OCI-LY7 (cell line): ENCODE measurements around the gene MEOX1. TPM values are rescaled to one million over a fixed set of nuclear protein-coding genes. Genes with fewer than 3 reads are reported as not detected.

Experiments
- BruUV-seq: library from RNA; stranded (reverse); fragments of 400-500 nt; replicated peaks from 2 replicates; lab custom pipeline; 2021; lab: Mats Ljungman, UMichigan
- CTCF ChIA-PET: fragments of 300-600 bp; sonication (Branson Sonifier 250); formaldehyde crosslinking; loops from one replicate; lab custom pipeline; 2022; ENCODE audit warnings: antibody characterized with exemption; ENCODE audit not compliant: unreplicated experiment; lab: Charles Lee
- POLR2A ChIA-PET: fragments of 300-600 bp; sonication (Branson Sonifier 250); formaldehyde crosslinking; loops from one replicate; lab custom pipeline; 2022; ENCODE audit warnings: antibody characterized with exemption; lab: Charles Lee
- DNase-seq: peaks from one replicate; pipeline ENCODE4 v3.0.0-alpha.2; 2015; ENCODE audit warnings: low spot score
- H2AFZ ChIP-seq: fragments of 200-600 bp; sonication (generic), shearing (Covaris generic); 2 replicates; pipeline ENCODE4 v1.6.1; 2014; ENCODE audit warnings: mild to moderate bottlenecking, antibody characterized with exemption, low read length, moderate library complexity
- H3K27ac ChIP-seq: fragments of 200-600 bp; sonication (generic); 2 replicates; pipeline ENCODE4 v1.5.1; 2014; ENCODE audit warnings: mixed run types, low read depth, mild to moderate bottlenecking, moderate library complexity, low read length, inconsistent platforms; ENCODE audit not compliant: poor library complexity, severe bottlenecking
- H3K36me3 ChIP-seq: fragments of 200-600 bp; sonication (generic); 2 replicates; pipeline ENCODE4 v1.6.1; 2014; ENCODE audit warnings: mild to moderate bottlenecking, antibody characterized with exemption, low read length, moderate library complexity, mixed read lengths; ENCODE audit not compliant: insufficient read depth
- H3K4me1 ChIP-seq: fragments of 200-600 bp; sonication (generic); 2 replicates; pipeline ENCODE4 v1.5.1; 2014; ENCODE audit warnings: mild to moderate bottlenecking, low read length; ENCODE audit not compliant: insufficient read depth, poor library complexity, severe bottlenecking
- H3K4me2 ChIP-seq: fragments of 200-600 bp; sonication (generic); 2 replicates; pipeline ENCODE4 v1.6.1; 2014; ENCODE audit warnings: mild to moderate bottlenecking, low read length
- H3K4me3 ChIP-seq: fragments of 200-600 bp; sonication (generic); 2 replicates; pipeline ENCODE4 v1.5.1; 2014; ENCODE audit warnings: mild to moderate bottlenecking, low read depth, low read length; ENCODE audit not compliant: poor library complexity, severe bottlenecking
- H3K79me2 ChIP-seq: fragments of 200-600 bp; sonication (generic); 2 replicates; pipeline ENCODE4 v1.6.1; 2016; ENCODE audit warnings: low read depth, mild to moderate bottlenecking, low read length, moderate library complexity, mixed read lengths; ENCODE audit not compliant: insufficient read depth
- H3K9me2 ChIP-seq: fragments of 200-600 bp; sonication (generic); 2 replicates; pipeline ENCODE4 v1.6.1; 2016; ENCODE audit warnings: mild to moderate bottlenecking, low read length, mixed read lengths; ENCODE audit not compliant: insufficient read depth
- H3K9me3 ChIP-seq: fragments of 200-600 bp; sonication (generic); 2 replicates; pipeline ENCODE4 v1.6.1; 2014; ENCODE audit warnings: mild to moderate bottlenecking, mixed run types, low read length, mixed read lengths
- H4K20me1 ChIP-seq: fragments of 200-600 bp; sonication (generic); 2 replicates; pipeline ENCODE4 v1.6.1; 2014; ENCODE audit warnings: mild to moderate bottlenecking, antibody characterized with exemption, low read length, moderate library complexity, mixed read lengths; ENCODE audit not compliant: insufficient read depth
- EZH2phosphoT487 ChIP-seq: fragments of 200-600 bp; sonication (generic); IDR thresholded peaks from 2 replicates; pipeline ENCODE4 v1.6.1; 2018; ENCODE audit warnings: low read depth, borderline replicate concordance, mild to moderate bottlenecking, mixed run types, antibody characterized with exemption, low read length, moderate library complexity, mixed read lengths
- intact Hi-C: fragments of 100-400 bp; cut with micrococcal nuclease; formaldehyde crosslinking; loops from one replicate; pipeline ENCODE4 v1.10.0; 2022; ENCODE audit not compliant: unreplicated experiment
- total RNA-seq, 2 experiments: library from RNA; depleted of rRNA in 1 of 2; stranded (reverse); fragments of >200 nt in 1 of 2; shearing (Covaris generic) in 1 of 2; gene quantifications; 2 replicates each; pipeline ENCODE4 v1.2.3, GENCODE V29; 2014 to 2022
- TF ChIP-seq, protein P1 (sequence below): fragments of 200-600 bp; sonication (generic); conservative IDR thresholded peaks from 2 replicates; pipeline ENCODE4 v1.5.1; 2014; ENCODE audit warnings: mild to moderate bottlenecking, antibody characterized with exemption, low read length, moderate library complexity, mixed read lengths

Gene MEOX1
- total RNA-seq, 2 experiments from 2014 or later, result not detected

DNA sequence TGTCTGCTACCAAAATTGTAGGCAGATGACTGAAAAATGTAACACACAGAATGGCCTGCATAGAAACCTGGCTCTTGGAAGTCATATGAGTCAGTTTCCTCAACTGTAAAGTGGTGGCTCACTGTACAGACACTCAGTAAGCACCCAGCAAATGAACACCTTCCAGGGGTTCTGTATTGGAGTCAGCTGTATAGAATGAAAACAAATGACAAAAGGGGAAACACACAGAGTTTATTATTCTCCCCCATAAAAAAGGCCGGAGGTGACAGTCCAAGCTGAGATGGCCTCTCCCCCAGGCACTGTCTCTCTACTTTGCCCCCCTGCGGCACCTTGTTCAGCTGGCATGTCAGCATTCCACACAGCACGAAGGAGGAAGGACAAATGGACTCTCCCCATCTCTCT is 6.2 kb upstream of the MEOX1 start:
- POLR2A ChIA-PET, result no interaction called here
- Histone ChIP-seq H2AFZ (no peak overlapping the region), H3K4me1 (no peaks in the 10 kb centered on the region), H3K9me3 (no peaks in the 10 kb centered on the region), H3K27ac (no peak overlapping the region), H3K36me3 (no peaks in the 10 kb centered on the region), H4K20me1 (no peaks in the 10 kb centered on the region), H3K4me2 (no peak overlapping the region), H3K4me3 (no peak overlapping the region), H3K9me2 (no peaks in the 10 kb centered on the region), H3K79me2 (no peaks in the 10 kb centered on the region)
- TF ChIP-seq, protein P1, sequence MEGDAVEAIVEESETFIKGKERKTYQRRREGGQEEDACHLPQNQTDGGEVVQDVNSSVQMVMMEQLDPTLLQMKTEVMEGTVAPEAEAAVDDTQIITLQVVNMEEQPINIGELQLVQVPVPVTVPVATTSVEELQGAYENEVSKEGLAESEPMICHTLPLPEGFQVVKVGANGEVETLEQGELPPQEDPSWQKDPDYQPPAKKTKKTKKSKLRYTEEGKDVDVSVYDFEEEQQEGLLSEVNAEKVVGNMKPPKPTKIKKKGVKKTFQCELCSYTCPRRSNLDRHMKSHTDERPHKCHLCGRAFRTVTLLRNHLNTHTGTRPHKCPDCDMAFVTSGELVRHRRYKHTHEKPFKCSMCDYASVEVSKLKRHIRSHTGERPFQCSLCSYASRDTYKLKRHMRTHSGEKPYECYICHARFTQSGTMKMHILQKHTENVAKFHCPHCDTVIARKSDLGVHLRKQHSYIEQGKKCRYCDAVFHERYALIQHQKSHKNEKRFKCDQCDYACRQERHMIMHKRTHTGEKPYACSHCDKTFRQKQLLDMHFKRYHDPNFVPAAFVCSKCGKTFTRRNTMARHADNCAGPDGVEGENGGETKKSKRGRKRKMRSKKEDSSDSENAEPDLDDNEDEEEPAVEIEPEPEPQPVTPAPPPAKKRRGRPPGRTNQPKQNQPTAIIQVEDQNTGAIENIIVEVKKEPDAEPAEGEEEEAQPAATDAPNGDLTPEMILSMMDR, result no peak
- TF ChIP-seq EZH2phosphoT487, result no peak
- intact Hi-C loops, result no loop called here
- no peak for DNase-seq
- BruUV-seq, result no TSS peak
- CTCF ChIA-PET, result no interaction called here

DNA sequence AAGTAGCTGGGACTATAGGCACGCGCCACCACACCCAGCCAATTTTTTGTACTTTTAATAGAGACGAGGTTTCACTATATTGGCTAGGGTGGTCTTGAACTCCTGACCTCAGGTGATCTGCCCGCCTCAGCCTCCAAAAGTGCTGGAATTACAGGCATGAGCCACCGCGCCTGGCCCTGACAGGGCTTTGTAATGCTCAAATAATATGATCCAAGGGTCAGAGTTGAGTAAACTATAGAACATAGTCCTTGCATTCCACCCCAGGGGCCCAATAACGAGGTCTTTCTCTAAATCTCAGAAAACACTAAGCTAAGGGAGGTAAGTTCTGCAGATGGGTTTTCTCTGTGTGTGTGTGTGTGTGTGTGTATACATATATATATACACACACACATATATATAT is 5.8 kb upstream of the MEOX1 start:
- Histone ChIP-seq H3K9me2 (no peaks in the 10 kb centered on the region), H3K4me1 (no peaks in the 10 kb centered on the region), H3K36me3 (no peaks in the 10 kb centered on the region), H3K27ac (no peak overlapping the region), H3K4me2 (no peak overlapping the region), H2AFZ (no peak overlapping the region), H3K4me3 (no peak overlapping the region), H3K9me3 (no peaks in the 10 kb centered on the region), H3K79me2 (no peaks in the 10 kb centered on the region), H4K20me1 (no peaks in the 10 kb centered on the region)
- no TSS peak for BruUV-seq
- TF ChIP-seq, protein P1, result no peak
- no peak for TF ChIP-seq EZH2phosphoT487
- ChIA-PET CTCF (no interaction called here), POLR2A (no interaction called here)
- DNase-seq, result no peak
- intact Hi-C loops, result no loop called here

- BruUV-seq, result no TSS peak
- H3K27ac ChIP-seq, result no peak overlapping the region
- no peak overlapping the region for H2AFZ ChIP-seq
- no peaks in the 10 kb centered on the region for H3K79me2 ChIP-seq
- no peak overlapping the region for H3K4me3 ChIP-seq
- TF ChIP-seq, protein P1, result no peak
- no peak for TF ChIP-seq EZH2phosphoT487
- no peaks in the 10 kb centered on the region for H3K4me1 ChIP-seq
- H3K9me2 ChIP-seq, result no peaks in the 10 kb centered on the region
- no peak for DNase-seq
- ChIA-PET CTCF (no interaction called here), POLR2A (interaction anchor here (0.9 kb wide), 1 partner anchor 34 kb away, joined by 3 read pairs; no protein-coding TSS in a partner anchor)
- no peak overlapping the region for H3K4me2 ChIP-seq
- H3K36me3 ChIP-seq, result no peaks in the 10 kb centered on the region
- no peaks in the 10 kb centered on the region for H4K20me1 ChIP-seq
- no peaks in the 10 kb centered on the region for H3K9me3 ChIP-seq
- intact Hi-C loops, result no loop called here
These were observed 4.2 kb upstream of the MEOX1 start for GRCh38 chr17:43665937-43666236.
